K562 (cell line): Measurements from ENCODE around the gene GNGT2. TPM values are rescaled to one million over a fixed set of nuclear protein-coding genes. Genes with fewer than 3 reads are reported as not detected.

Experiments used
- CHD7 ChIP-seq: fragments of 200-600 bp; sonication (generic); IDR thresholded peaks from one replicate; pipeline ENCODE4 v1.6.1; 2012; ENCODE audit warnings: mild to moderate bottlenecking, low read depth, low read length, inconsistent platforms
- CTBP1 ChIP-seq: fragments of 450-650 bp; IDR thresholded peaks from 2 replicates; pipeline ENCODE4 v1.6.1; 2016; ENCODE audit warnings: borderline replicate concordance
- HDAC2 ChIP-seq: fragments of 450-650 bp; IDR thresholded peaks from 2 replicates; pipeline ENCODE4 v1.6.1; 2016; ENCODE audit warnings: mild to moderate bottlenecking
- HNRNPUL1 ChIP-seq: fragments of 200-400 bp; formaldehyde crosslinking; IDR thresholded peaks from 2 replicates; pipeline ENCODE4 v1.6.1; 2017; ENCODE audit warnings: low read length
- PRMT5 ChIP-seq: sonication (generic); formaldehyde crosslinking; IDR thresholded peaks from 2 replicates; pipeline ENCODE4 v1.5.0; 2020; ENCODE audit warnings: missing genetic modification reagents
- RCOR1 ChIP-seq, 2 experiments: IDR thresholded peaks; 2 replicates each; pipeline ENCODE4 v1.6.1; 2012; ENCODE audit warnings: low read depth in 2 of 2, low read length in 2 of 2, borderline replicate concordance in 1 of 2, improper control_type of control experiment in 1 of 2
- ZBTB11 ChIP-seq, 3 experiments: fragments of 200-800 bp in 1 of 3; fragments of 250-450 bp in 1 of 3; fragments of 450-650 bp in 1 of 3; sonication (Bioruptor Pico) in 1 of 3; sonication (Bioruptor generic) in 1 of 3; formaldehyde crosslinking in 1 of 3; IDR thresholded peaks; 2 replicates each; pipeline versions ENCODE4 v1.6.1 to v1.8.0; 2016 to 2022; ENCODE audit warnings: mild to moderate bottlenecking in 2 of 3, missing genetic modification characterization in 2 of 3, missing compliant biosample characterization in 1 of 3, moderate library complexity in 1 of 3
- ZBTB5 ChIP-seq: fragments of 450-650 bp; IDR thresholded peaks from 2 replicates; pipeline ENCODE4 v1.6.1; 2017; ENCODE audit warnings: antibody characterized with exemption
- ZKSCAN3 ChIP-seq: fragments of 250-450 bp; sonication (Bioruptor Pico); IDR thresholded peaks from 2 replicates; pipeline ENCODE4 v1.4.0; 2020
- polyA plus RNA-seq, 8 experiments: library from polyadenylated mRNA; depleted of rRNA in 4 of 8; stranded (reverse) in 5 of 8; unstranded in 3 of 8; fragments of >200 nt; fragmentation: Nextera tagmentation in 2 of 8; fragmentation: Illumina TruSeq in 1 of 8; extraction: Ambion mirVana in 2 of 8; extraction: Trizol in 1 of 8; gene quantifications; 2 replicates each; pipeline versions ENCODE4 v1.2.1 to v1.2.3, GENCODE V29; 2011 to 2014; ENCODE audit warnings: inconsistent platforms in 1 of 8, missing spikeins in 1 of 8
- total RNA-seq, 7 experiments: library from RNA; depleted of rRNA in 6 of 7; stranded (reverse); fragments of >200 nt in 6 of 7; fragmentation: Illumina TruSeq in 2 of 7; extraction: Trizol in 2 of 7; gene quantifications; 2 replicates each; pipeline versions ENCODE4 v1.2.1 to v1.2.3, GENCODE V29; 2011 to 2021; ENCODE audit warnings: low replicate concordance in 1 of 7

Gene GNGT2
- total and polyA plus RNA-seq, 9 of the 15 experiments (the other 6 are each of a cell fraction or from before 2014, with no cell fraction given), result not detected

GRCh38 chr17:49241692-49242397 lies 31.5 kb upstream of the GNGT2 start (continued):
- TF ChIP-seq CHD7 (no peak), ZKSCAN3 (CRISPR knock-in tag) (no peak), RCOR1 (IDR thresholded peaks at IDR 0.05; ENCODE audit: borderline replicate concordance in 1 of 2, low read depth in 2 of 2, low read length in 2 of 2) (0 out of 4 replicates have a peak, but pooled peaks of 1 of the 2 experiments have one; percentile 19), HNRNPUL1 (no peak), ZBTB5 (peak; percentile 75; the same call in 1 of the 2 replicates), CTBP1 (peak; percentile 77; the same call in 1 of the 2 replicates), PRMT5 (CRISPR knock-in tag) (no peak), ZBTB11 (CRISPR knock-in tag; IDR thresholded peaks at IDR 0.05) (peak in 1 of 3 experiments; percentile 62; a peak in 2 of 6 replicates), HDAC2 (peak; percentile 80; the same call in 1 of the 2 replicates)
